BE2C (cell line): Measurements from ENCODE around the gene FAF1.
"Not testable (repeated sequence)": the region's sequence is repeated elsewhere in the genome, so short reads cannot be mapped to it uniquely, and the experiment has no call there.

Source experiments
- DNase-seq: peaks from one replicate; pipeline ENCODE4 v3.0.0-alpha.2; 2020
- H3K27me3 ChIP-seq: fragments of 250-450 bp; sonication (Bioruptor Pico); 2 replicates; pipeline ENCODE4 v1.5.1; 2020; ENCODE audit warnings: mild to moderate bottlenecking
- H3K36me3 ChIP-seq: fragments of 250-450 bp; sonication (Bioruptor Pico); 2 replicates; pipeline ENCODE4 v1.5.1; 2020; ENCODE audit warnings: mild to moderate bottlenecking
- H3K4me1 ChIP-seq: fragments of 250-450 bp; sonication (Bioruptor Pico); 2 replicates; pipeline ENCODE4 v1.5.1; 2020
- H3K4me3 ChIP-seq: 2 replicates; pipeline ENCODE4 v1.5.1; 2011; ENCODE audit warnings: low read depth, low read length
- H3K9me3 ChIP-seq: fragments of 250-450 bp; sonication (Bioruptor Pico); 2 replicates; pipeline ENCODE4 v1.5.1; 2020
- TF ChIP-seq, protein P1 (sequence below): IDR thresholded peaks from 2 replicates; pipeline ENCODE4 v1.5.1; 2012; ENCODE audit warnings: mild to moderate bottlenecking, low read depth, low read length

The FAF1 gene

DNA sequence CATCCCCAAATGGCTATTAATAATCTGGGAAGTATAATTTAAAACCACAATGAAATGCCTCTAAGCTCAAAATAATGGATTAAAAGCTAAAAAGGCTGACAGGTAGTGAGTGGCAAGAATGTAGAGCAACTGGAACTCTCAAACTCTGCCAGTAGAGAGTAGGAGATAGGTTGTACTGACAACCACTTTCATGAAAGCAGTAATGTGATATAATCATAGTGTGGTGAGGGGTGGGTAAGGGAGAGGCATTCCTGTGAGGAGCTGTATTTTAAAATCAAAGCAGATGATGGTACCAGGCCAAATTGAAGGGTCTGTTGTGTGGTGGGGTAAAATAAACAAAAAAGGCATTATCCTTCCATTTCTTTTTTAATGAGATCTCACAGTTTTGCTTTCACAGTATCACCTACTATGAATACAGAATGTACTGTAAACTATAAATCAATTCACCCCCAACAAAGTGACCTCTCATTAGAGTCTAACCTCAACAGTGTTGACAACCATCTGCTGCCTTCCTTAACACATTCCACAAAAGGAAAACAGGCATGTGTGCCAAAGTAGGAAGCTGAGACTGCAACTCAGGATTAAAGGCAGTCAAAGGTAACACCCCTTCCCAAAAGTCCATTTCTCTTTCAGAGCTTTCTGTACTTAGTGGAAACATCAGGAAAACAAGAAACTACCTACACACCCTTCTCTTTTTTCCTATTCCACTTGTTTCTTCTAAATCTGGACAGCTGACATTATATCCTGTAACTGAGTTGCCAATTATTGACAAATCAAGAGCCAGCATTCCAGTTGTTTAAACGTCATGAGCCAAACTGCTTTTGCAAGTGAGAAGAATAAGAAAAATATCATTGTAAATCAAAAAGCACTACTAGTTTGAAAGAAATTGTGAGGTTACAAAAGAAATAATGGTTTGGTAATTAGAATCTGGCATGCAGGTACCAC, 130.8 kb downstream of the FAF1 start:
- H3K9me3 ChIP-seq = no peaks in the 10 kb centered on the region
- no peaks in the 10 kb centered on the region for H3K36me3 ChIP-seq
- no peak overlapping the region for H3K4me3 ChIP-seq
- no peak for DNase-seq
- no peaks in the 10 kb centered on the region for H3K4me1 ChIP-seq
- H3K27me3 ChIP-seq = no peaks in the 10 kb centered on the region
- TF ChIP-seq, protein P1, sequence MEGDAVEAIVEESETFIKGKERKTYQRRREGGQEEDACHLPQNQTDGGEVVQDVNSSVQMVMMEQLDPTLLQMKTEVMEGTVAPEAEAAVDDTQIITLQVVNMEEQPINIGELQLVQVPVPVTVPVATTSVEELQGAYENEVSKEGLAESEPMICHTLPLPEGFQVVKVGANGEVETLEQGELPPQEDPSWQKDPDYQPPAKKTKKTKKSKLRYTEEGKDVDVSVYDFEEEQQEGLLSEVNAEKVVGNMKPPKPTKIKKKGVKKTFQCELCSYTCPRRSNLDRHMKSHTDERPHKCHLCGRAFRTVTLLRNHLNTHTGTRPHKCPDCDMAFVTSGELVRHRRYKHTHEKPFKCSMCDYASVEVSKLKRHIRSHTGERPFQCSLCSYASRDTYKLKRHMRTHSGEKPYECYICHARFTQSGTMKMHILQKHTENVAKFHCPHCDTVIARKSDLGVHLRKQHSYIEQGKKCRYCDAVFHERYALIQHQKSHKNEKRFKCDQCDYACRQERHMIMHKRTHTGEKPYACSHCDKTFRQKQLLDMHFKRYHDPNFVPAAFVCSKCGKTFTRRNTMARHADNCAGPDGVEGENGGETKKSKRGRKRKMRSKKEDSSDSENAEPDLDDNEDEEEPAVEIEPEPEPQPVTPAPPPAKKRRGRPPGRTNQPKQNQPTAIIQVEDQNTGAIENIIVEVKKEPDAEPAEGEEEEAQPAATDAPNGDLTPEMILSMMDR = no peak

GRCh38 chr1:50827546-50827945, 132.5 kb downstream of the FAF1 start:
- Histone ChIP-seq H3K4me3 (no peak overlapping the region), H3K4me1 (no peaks in the 10 kb centered on the region), H3K36me3 (no peaks in the 10 kb centered on the region), H3K27me3 (no peaks in the 10 kb centered on the region), H3K9me3 (no peaks in the 10 kb centered on the region)
- DNase-seq = no peak
- TF ChIP-seq, protein P1 = no peak

- H3K9me3 ChIP-seq, H3K36me3 ChIP-seq, H3K4me3 ChIP-seq, H3K4me1 ChIP-seq, H3K27me3 ChIP-seq, DNase-seq: not testable (repeated sequence)
These were observed 133.3 kb downstream of the FAF1 start for GRCh38 chr1:50826792-50827191.

- TF ChIP-seq, protein P1 = no peak
- Histone ChIP-seq H3K27me3 (no peaks in the 10 kb centered on the region), H3K4me3 (no peak overlapping the region), H3K9me3 (no peaks in the 10 kb centered on the region), H3K36me3 (no peaks in the 10 kb centered on the region), H3K4me1 (no peaks in the 10 kb centered on the region)
- DNase-seq = no peak
These were observed 137.9 kb downstream of the FAF1 start for GRCh38 chr1:50822035-50822776.

DNA sequence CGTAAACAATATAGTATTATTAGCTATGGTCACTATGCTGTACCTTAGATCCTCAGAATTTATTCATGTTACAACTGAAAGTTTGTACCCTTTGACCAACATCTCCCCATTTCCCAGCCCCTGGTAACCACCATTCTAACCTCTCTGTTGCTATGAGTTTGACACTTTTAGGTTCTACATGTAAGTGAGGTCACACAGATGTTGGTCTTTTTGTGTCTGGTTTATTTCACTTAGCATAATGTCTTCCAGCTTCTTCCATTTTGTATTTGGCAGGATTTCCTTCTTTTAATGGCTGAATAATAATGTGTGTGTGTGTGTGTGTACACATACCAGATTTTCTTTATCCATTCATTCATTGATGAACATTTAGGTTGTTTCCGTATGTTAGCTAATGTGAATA, 139.5 kb downstream of the FAF1 start:
- H3K9me3 ChIP-seq = no peaks in the 10 kb centered on the region
- no peaks in the 10 kb centered on the region for H3K27me3 ChIP-seq
- no peak overlapping the region for H3K4me3 ChIP-seq
- no peaks in the 10 kb centered on the region for H3K4me1 ChIP-seq
- no peaks in the 10 kb centered on the region for H3K36me3 ChIP-seq
- TF ChIP-seq, protein P1 = no peak
- DNase-seq = no peak

GRCh38 chr1:50812346-50812745, 147.7 kb downstream of the FAF1 start:
- Histone ChIP-seq H3K9me3 (no peaks in the 10 kb centered on the region), H3K4me3 (no peak overlapping the region), H3K27me3 (no peaks in the 10 kb centered on the region), H3K36me3 (no peaks in the 10 kb centered on the region), H3K4me1 (no peaks in the 10 kb centered on the region)
- DNase-seq = no peak
- TF ChIP-seq, protein P1 = no peak
